HG03108 (cell line): ENCODE data around the gene TBX1.
"Not testable (repeated sequence)": the region's sequence is repeated elsewhere in the genome, so short reads cannot be mapped to it uniquely, and the experiment has no call there.

Experiments used
- ATAC-seq: cut with Tn5 transposase; IDR thresholded peaks from one replicate; pipeline ENCODE4 v1.9.1; 2021; ENCODE audit warnings: moderate library complexity; ENCODE audit not compliant: unreplicated experiment

Gene TBX1

GRCh38 chr22:19723232-19723982 lies 37.2 kb upstream of the TBX1 start, which contains the start of gene GP1BB:
TSS of gene GP1BB (plus strand) at chr22:19723539. CDS start at chr22:19723570, 31 bp downstream.
- no peak for ATAC-seq

GRCh38 chr22:19723983-19724827 lies 36.4 kb upstream of the TBX1 start:
- ATAC-seq: no peak

DNA sequence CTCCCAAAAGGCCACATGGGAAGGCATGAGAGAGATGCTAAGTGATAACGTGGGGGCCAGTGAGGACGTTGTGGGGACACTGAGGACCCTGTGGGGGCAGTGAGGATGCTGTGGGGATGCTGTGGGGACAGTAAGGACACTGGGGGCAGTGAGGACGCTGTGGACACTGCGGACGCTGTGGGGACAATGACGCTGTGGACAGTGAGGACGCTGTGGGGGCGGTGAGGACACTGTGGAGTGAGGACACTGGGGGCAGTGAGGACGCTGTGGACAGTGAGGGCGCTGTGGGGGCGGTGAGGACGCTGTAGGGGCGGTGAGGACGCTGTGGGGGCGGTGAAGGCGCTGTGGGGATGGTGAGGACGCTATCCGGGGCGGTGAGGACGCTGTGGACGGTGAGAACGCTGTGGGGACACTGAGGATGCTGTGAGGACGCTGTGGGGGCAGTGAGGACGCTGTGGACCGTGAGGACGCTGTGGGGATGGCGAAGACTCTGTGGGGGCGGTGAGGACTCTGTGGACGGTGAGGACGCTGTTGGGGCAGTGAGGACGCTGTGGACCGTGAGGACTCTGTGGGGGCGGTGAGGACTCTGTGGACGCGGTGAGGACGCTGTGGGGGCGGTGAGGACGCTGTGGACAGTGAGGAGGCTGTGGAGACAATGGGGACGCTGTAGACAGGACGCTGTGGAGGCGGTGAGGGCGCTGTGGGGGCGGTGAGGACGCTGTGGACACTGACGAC lies 35.5 kb upstream of the TBX1 start:
- ATAC-seq: no peak

GRCh38 chr22:19726064-19726788 lies 34.4 kb upstream of the TBX1 start:
- ATAC-seq: not testable (repeated sequence)

DNA sequence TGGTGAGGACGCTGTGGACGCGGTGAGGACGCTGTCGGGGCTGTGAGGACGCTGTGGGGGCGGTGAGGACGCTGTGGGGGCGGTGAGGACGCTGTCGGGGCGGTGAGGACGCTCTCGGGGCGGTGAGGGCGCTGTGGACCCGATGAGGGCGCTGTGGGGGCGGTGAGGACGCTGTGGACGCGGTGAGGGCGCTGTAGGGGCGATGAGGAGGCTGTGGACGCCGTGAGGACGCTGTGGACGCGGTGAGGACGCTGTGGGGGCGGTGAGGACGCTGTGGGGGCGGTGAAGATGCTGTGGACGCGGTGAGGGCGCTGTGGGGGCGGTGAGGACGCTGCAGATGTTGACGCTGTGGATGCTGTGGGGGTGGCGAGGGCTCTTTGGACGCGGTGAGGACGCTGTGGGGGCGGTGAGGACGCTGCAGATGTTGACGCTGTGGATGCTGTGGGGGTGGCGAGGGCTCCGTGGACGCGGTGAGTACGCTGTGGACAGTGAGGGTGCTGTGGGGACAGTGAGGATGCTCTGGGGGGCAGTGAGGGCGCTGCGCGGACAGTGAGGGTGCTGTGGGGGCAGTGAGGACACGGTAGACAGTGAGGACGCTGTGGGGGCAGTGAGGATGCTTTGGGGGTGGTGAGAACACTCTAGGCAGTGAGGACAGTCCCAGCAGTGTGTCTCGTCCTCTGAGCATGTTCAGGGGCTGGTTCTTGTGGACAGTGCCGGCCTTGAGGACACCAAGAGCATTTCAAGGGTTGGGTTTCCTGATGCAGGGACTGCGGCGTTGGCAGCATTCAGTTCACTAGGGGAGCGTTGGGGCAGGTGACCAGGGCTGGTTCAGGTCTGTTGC lies 33.0 kb upstream of the TBX1 start:
- no peak for ATAC-seq

DNA sequence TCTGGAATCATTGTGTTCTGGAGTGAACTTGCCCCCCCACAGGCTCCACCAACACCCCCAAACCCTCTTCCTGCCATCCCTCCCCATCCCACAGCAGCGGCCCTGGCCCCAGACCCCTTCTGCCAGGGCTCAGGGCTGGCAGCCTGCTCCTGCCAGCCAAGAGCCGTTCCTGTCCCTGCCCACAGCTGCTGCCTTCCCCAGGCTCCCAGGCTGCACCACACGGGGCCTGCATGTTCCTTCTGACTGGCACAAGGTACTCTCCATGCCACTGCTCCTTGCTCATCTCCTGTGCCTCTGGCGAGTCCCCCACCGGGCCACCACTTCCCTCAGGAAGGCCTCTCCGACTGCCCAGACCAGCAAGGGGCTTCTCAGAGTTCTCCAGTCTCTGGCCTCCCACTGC lies 32.3 kb upstream of the TBX1 start:
- no peak for ATAC-seq

DNA sequence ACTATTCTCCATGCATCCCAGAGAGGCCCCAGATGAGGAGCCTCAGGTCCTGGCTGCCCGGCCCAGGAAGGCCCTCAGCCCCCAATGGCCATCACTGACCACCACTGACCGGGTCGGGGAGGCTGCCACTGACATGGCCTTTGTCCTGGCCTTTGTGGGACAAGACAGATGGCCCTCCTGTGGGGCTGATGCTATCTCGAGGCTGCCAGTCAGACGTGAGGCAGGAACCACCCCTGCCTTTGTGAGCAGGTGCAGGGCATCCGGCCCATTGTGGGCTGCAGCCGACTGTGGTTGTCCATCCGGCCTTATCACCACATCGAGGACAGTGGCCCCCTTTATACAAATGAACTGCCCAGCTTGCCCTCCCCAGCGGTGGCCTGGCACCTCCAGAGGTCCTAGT lies 31.7 kb upstream of the TBX1 start:
- ATAC-seq: no peak

- no peak for ATAC-seq
These were observed 31.1 kb upstream of the TBX1 start for GRCh38 chr22:19729507-19729906.

- ATAC-seq: no peak
These were observed 30.4 kb upstream of the TBX1 start for GRCh38 chr22:19730198-19730597.

GRCh38 chr22:19730655-19731360 lies 29.8 kb upstream of the TBX1 start:
- ATAC-seq: peak; percentile 49

- no peak for ATAC-seq
These were observed 29.0 kb upstream of the TBX1 start for GRCh38 chr22:19731361-19732135.

DNA sequence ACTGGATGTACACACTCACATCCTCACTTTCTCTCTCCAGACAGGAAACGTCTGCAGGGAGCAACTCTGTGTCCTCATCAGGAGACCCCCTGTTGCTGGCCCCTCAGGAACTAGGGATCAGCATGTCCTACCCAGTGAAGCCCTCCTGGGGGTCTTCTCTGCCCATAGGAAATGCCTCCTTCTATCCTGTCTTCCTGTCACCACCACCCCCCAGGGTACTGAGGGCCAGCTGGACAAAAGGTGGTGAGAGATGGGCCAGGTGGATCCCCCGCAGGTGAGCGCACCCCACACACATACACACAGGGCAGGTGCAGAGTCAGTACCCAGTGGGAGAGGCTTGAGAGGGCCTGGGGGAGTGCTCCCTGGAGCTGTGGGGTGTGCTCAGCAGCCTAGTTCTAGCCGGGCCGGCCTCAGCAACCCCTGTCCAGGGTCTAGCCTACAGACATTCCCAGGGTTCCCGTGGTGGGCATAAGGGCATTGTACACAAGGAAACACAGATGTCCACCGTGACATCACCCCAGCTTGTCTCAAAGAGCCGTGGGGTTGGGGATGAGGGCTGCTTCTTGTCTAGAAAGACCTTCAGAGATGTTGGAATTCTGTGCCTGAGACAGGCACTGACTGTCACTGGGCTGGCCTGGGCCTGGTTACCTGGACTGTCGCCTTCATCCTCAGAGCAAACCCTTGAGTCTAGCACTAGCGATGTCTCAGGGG lies 28.0 kb upstream of the TBX1 start:
- ATAC-seq: no peak

DNA sequence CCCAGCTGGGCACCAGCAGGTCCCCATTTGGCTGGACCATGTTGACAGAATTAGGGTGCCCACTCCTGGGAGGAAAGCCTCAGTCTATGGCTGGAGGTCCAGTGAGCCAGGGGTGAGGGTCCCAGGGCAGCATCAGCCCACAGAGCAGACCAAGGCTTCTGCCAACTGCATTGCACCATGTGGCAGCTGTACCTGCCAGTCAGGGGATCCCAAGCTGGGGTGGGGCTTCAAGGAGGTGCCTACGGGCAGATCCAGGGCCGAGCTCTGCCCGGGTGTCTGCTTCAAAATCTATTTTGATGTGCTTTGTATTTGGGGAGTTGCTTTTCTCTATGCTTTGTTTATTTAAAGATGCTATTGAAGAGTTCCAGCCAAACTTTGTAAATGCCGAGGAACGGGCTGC lies 26.8 kb upstream of the TBX1 start:
- ATAC-seq: no peak

DNA sequence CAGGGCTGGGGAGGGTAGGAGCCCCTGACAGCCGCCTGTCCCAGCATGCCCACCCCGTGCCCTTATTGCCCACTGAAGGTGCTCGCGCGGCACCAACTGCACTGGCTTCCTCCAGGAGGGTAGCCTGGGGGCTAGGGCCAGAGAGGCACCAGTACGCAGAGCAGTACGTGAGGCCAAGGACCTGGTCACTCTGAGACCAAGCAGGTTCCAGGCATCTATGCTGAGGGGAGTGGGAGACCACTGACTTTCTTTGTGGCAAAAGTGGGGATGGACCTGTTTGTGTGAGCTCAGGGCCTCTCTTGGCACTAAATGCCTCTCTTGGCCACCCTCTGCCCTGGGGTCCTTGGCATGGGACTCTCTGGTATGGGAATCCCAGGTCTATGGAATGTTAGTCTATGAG lies 26.4 kb upstream of the TBX1 start:
- no peak for ATAC-seq

DNA sequence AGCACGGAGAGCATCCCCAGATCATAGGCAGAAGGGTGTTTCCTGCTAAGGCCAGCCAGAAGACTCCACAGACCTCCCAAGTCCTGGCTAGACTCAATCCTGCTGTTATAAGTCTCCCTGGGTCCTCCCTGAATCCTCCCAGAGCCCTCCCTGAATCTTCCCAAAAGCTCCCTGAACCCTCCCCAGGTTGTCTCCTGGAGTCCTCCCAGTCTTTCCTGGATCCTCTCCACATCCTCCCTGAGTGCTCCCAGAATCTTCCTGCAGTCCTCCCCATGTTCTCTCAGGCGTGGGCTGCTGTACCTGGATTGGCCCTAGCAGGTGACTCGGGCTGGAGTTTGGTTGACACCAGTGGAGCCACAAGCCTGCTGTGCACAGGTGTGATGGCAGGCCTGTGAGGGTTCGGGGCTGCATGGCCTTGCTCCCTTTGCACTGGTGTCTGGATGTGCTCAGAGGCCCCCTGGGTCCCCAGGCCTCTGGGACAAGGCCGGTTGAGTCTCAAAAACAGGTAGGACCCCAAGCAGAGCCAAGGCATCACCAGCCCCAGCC lies 25.7 kb upstream of the TBX1 start:
- no peak for ATAC-seq

DNA sequence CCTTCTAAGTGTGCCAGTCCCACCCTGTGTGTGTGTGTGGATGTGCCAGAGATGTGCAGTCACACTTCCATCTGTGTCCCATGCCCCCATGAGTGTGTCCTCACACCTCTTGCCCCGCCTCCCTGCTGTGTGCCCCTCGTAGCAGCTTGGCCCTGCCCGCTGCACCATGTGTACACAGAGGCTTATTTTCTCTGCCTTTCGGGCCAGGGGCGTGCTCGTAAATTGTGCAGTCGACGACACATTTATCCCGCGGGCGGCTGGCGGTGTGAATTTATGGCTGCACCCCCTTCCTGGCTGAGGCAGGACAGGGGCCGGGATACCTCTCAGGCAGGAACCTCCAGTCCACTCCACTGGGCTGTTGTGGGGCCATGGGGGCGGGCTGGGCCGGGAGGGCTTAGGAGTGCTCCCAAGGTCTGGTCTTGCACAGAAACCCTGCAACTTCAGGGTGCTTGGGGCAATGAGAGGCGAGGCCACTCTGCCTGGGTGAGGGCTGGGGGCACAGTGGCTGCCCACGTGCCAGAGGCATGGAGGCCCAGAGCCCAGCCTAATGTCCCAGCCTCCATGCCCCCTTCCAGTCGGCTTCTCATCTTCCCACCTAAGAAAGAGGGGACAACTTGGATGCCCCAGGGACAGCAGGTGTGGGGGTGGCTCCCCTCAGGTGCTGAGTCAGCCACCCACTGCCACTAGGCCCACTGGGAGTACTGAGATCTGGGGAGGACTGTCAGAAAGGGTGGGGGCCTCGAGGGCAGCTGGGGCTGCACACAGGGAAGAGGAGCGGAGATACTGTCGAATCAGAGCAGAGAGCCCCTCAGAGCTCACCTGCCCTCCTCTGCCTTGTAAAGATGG lies 24.7 kb upstream of the TBX1 start:
- no peak for ATAC-seq
